IMR-90 (cell line): ENCODE data around the gene RPLP1. TPM values are rescaled to one million over a fixed set of nuclear protein-coding genes. Genes with fewer than 3 reads are reported as not detected.

Experiments
- ATAC-seq: fragments of 200-7000 bp; cut with Tn5 transposase; 2 replicates; pipeline ENCODE4 v1.9.1; 2020; ENCODE audit warnings: low read depth, mild to moderate bottlenecking, moderate library complexity
- BruUV-seq: library from RNA; stranded (reverse); fragments of 400-500 nt; replicated peaks from 2 replicates; lab custom pipeline; 2021; lab: Mats Ljungman, UMichigan
- CTCF ChIA-PET: fragments of 300-600 bp; formaldehyde crosslinking; extraction: SDS; loops from one replicate; lab custom pipeline; 2021; ENCODE audit warnings: antibody characterized with exemption; lab: Yijun Ruan, JAX
- POLR2A ChIA-PET: fragments of 300-600 bp; sonication (Branson Sonifier 250); formaldehyde crosslinking; loops from one replicate; lab custom pipeline; 2022; ENCODE audit warnings: antibody characterized with exemption; ENCODE audit not compliant: unreplicated experiment; lab: Charles Lee
- DNase-seq: peaks from one replicate; pipeline ENCODE4 v3.0.0; 2013
- H2AFZ ChIP-seq: replicated peaks from 2 replicates; pipeline ENCODE3; 2013; ENCODE audit warnings: low read length, mild to moderate bottlenecking; ENCODE audit not compliant: poor library complexity
- H2AK5ac ChIP-seq: 2 replicates; pipeline ENCODE4 v1.6.1; 2013; ENCODE audit warnings: low read depth, low read length, inconsistent platforms
- H2AK9ac ChIP-seq: replicated peaks from 2 replicates; pipeline ENCODE3; 2013; ENCODE audit warnings: mild to moderate bottlenecking, low read depth, low read length, moderate library complexity; ENCODE audit not compliant: poor library complexity
- H2BK120ac ChIP-seq: 2 replicates; pipeline ENCODE4 v1.6.1; 2013; ENCODE audit warnings: low read depth, low read length, inconsistent platforms
- H2BK15ac ChIP-seq: 3 replicates; pipeline ENCODE4 v1.6.1; 2013; ENCODE audit warnings: low read depth, low read length, inconsistent platforms
- H2BK20ac ChIP-seq: 2 replicates; pipeline ENCODE4 v1.6.1; 2013; ENCODE audit warnings: low read depth, mild to moderate bottlenecking, inconsistent platforms, low read length, moderate library complexity
- H2BK5ac ChIP-seq: 2 replicates; pipeline ENCODE4 v1.6.1; 2013; ENCODE audit warnings: mild to moderate bottlenecking, low read depth, low read length, inconsistent platforms; ENCODE audit not compliant: poor library complexity, severe bottlenecking
- H3K14ac ChIP-seq: replicated peaks from 2 replicates; pipeline ENCODE4 v1.6.1; 2013; ENCODE audit warnings: low read depth, low read length, inconsistent platforms
- H3K18ac ChIP-seq: 2 replicates; pipeline ENCODE4 v1.6.1; 2013; ENCODE audit warnings: low read depth, low read length, control low read depth
- H3K23ac ChIP-seq: 2 replicates; pipeline ENCODE4 v1.6.1; 2013; ENCODE audit warnings: low read depth, low read length, inconsistent platforms
- H3K27ac ChIP-seq: 2 replicates; pipeline ENCODE4 v1.5.1; 2013; ENCODE audit warnings: mild to moderate bottlenecking, control low read depth, low read length; ENCODE audit not compliant: insufficient read depth
- H3K27me3 ChIP-seq: 2 replicates; pipeline ENCODE4 v1.6.1; 2013; ENCODE audit warnings: low read length; ENCODE audit not compliant: control insufficient read depth, insufficient read depth
- H3K36me3 ChIP-seq: 2 replicates; pipeline ENCODE4 v1.6.1; 2013; ENCODE audit warnings: low read length, mixed read lengths; ENCODE audit not compliant: control insufficient read depth, insufficient read depth
- H3K4ac ChIP-seq: 2 replicates; pipeline ENCODE4 v1.6.1; 2013; ENCODE audit warnings: low read depth, low read length, inconsistent platforms
- H3K4me1 ChIP-seq: 2 replicates; pipeline ENCODE4 v1.6.1; 2013; ENCODE audit warnings: low read length, mixed read lengths; ENCODE audit not compliant: control insufficient read depth, insufficient read depth
- H3K4me2 ChIP-seq: 2 replicates; pipeline ENCODE4 v1.6.1; 2013; ENCODE audit warnings: low read depth, mild to moderate bottlenecking, control low read depth, low read length, moderate library complexity
- H3K4me3 ChIP-seq: 2 replicates; pipeline ENCODE4 v1.5.1; 2013; ENCODE audit warnings: low read depth, mild to moderate bottlenecking, control low read depth, low read length, moderate library complexity; ENCODE audit not compliant: insufficient read depth
- H3K56ac ChIP-seq: 2 replicates; pipeline ENCODE4 v1.6.1; 2013; ENCODE audit warnings: low read length, inconsistent platforms; ENCODE audit not compliant: insufficient read depth; ENCODE audit errors: extremely low read depth
- H3K79me1 ChIP-seq, 2 experiments: 2 replicates each; pipeline ENCODE4 v1.6.1; 2013; ENCODE audit warnings: low read length in 2 of 2, inconsistent platforms in 1 of 2, low read depth in 1 of 2
- H3K9ac ChIP-seq: 2 replicates; pipeline ENCODE4 v1.6.1; 2013; ENCODE audit warnings: low read depth, low read length, control low read depth
- H3K9me1 ChIP-seq: 2 replicates; pipeline ENCODE4 v1.6.1; 2013; ENCODE audit warnings: low read length, inconsistent platforms; ENCODE audit not compliant: insufficient read depth
- H3K9me3 ChIP-seq: 2 replicates; pipeline ENCODE4 v1.6.1; 2013; ENCODE audit warnings: low read length; ENCODE audit not compliant: control insufficient read depth, insufficient read depth
- H4K20me1 ChIP-seq: 2 replicates; pipeline ENCODE4 v1.6.1; 2013; ENCODE audit warnings: low read length, inconsistent platforms; ENCODE audit not compliant: insufficient read depth
- H4K5ac ChIP-seq: 2 replicates; pipeline ENCODE4 v1.6.1; 2013; ENCODE audit warnings: mild to moderate bottlenecking, low read depth, low read length, control low read depth
- H4K8ac ChIP-seq, 2 experiments: 2 replicates each; pipeline ENCODE4 v1.6.1; 2013; ENCODE audit warnings: low read depth in 2 of 2, low read length in 2 of 2, control low read depth in 1 of 2, inconsistent platforms in 1 of 2
- H4K91ac ChIP-seq: 2 replicates; pipeline ENCODE4 v1.6.1; 2013; ENCODE audit warnings: low read depth, low read length, inconsistent platforms; ENCODE audit not compliant: insufficient read depth
- CEBPB ChIP-seq: IDR thresholded peaks from 2 replicates; pipeline ENCODE4 v1.6.1; 2012; ENCODE audit warnings: low read depth, low read length, improper control_type of control experiment
- CHD1 ChIP-seq: IDR thresholded peaks from 2 replicates; pipeline ENCODE4 v1.6.1; 2012; ENCODE audit warnings: low read depth, low read length, improper control_type of control experiment
- MAZ ChIP-seq: IDR thresholded peaks from 2 replicates; pipeline ENCODE4 v1.6.1; 2012; ENCODE audit warnings: low read depth, mild to moderate bottlenecking, low read length, improper control_type of control experiment, moderate library complexity, borderline replicate concordance
- NFE2L2 ChIP-seq: fragments of 150-350 bp; IDR thresholded peaks from 2 replicates; pipeline ENCODE4 v1.6.1; 2016; ENCODE audit warnings: low read depth, mild to moderate bottlenecking, low read length
- RAD21 ChIP-seq: IDR thresholded peaks from 2 replicates; pipeline ENCODE4 v1.6.1; 2012; ENCODE audit warnings: low read length, improper control_type of control experiment
- RCOR1 ChIP-seq: IDR thresholded peaks from 2 replicates; pipeline ENCODE4 v1.6.1; 2012; ENCODE audit warnings: mild to moderate bottlenecking, low read length, improper control_type of control experiment; ENCODE audit not compliant: insufficient replicate concordance
- USF2 ChIP-seq: fragments of 150-350 bp; IDR thresholded peaks from 2 replicates; pipeline ENCODE4 v1.6.1; 2017; ENCODE audit warnings: mild to moderate bottlenecking, antibody characterized with exemption, low read length, low read depth
- dilution Hi-C: fragments of 300-500 bp; cut with HindIII; formaldehyde crosslinking; loops from one replicate; pipeline ENCODE4 v1.14.3; 2018; ENCODE audit warnings: low sequenced_read_pairs; ENCODE audit not compliant: unreplicated experiment
- in situ Hi-C: fragments of 300-500 bp; cut with MboI; formaldehyde crosslinking; loops from 3 replicates; pipeline ENCODE4 v1.14.3; 2019; ENCODE audit warnings: low sequenced_read_pairs, inconsistent platforms, mixed read lengths
- intact Hi-C: fragments of 100-400 bp; cut with micrococcal nuclease; formaldehyde crosslinking; loops from 2 replicates; pipeline ENCODE4 v1.10.0; 2022
- polyA plus RNA-seq, 3 experiments: library from polyadenylated mRNA; depleted of rRNA; stranded (reverse); fragments of >200 nt; gene quantifications; 2 replicates each; pipeline ENCODE4 v1.2.3, GENCODE V29; 2012; ENCODE audit warnings: low replicate concordance in 1 of 3
- total RNA-seq: library from RNA; depleted of rRNA; stranded (reverse); fragments of >200 nt; gene quantifications from 2 replicates; pipeline ENCODE4 v1.2.3, GENCODE V29; 2012
- TF ChIP-seq, protein P1 (sequence below): conservative IDR thresholded peaks from 2 replicates; pipeline ENCODE4 v1.5.1; 2012; ENCODE audit warnings: mild to moderate bottlenecking, low read depth, low read length, improper control_type of control experiment

RPLP1 gene
- total and polyA plus RNA-seq, 2 of the 4 experiments (the other 2 are of a cell fraction), result 97.0 to 1,440 TPM

DNA sequence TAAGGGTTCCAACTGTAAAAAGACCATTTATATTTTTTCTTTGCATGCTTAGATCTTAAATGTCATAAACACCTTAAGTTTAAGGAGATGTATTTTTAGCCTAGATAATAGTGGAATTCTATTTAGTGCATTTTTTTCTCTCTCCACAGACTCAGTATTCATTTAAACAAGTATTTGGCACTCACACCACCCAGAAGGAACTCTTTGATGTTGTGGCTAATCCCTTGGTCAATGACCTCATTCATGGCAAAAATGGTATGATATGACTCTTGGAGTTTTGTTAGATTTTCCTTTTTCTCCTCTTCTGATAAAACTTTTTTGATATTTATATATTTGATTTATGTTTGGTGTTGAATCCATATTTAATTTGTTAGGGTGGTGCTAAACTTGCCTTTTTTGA is 31.1 kb upstream of the RPLP1 start:
- Histone ChIP-seq H3K4me2 (no peak overlapping the region), H3K9me1 (peaks cover 12% of the 10 kb centered on the region), H4K5ac (no peak overlapping the region), H4K8ac (no peak overlapping the region), H2BK120ac (no peak overlapping the region), H3K36me3 (peaks cover 7% of the 10 kb centered on the region; the same call in 1 of the 2 replicates), H3K4me3 (no peak overlapping the region), H3K4ac (no peak overlapping the region), H2BK15ac (0 out of 3 replicates have a peak overlapping the region, but pooled peaks have one; percentile 59), H3K4me1 (peaks cover 11% of the 10 kb centered on the region), H3K9ac (no peak overlapping the region), H3K18ac (no peak overlapping the region), H3K23ac (no peak overlapping the region), H3K14ac (no peak overlapping the region), H4K91ac (no peak overlapping the region), H2BK5ac (peak overlapping the region; percentile 54), H3K79me1 (peaks cover 49 to 64% of the 10 kb centered on the region in 2 experiments), H3K56ac (no peak overlapping the region), H2AK9ac (no peak overlapping the region), H4K20me1 (no peaks in the 10 kb centered on the region), H2AFZ (no peak overlapping the region), H3K9me3 (no peaks in the 10 kb centered on the region), H2BK20ac (no peak overlapping the region), H3K27me3 (no peaks in the 10 kb centered on the region), H2AK5ac (no peak overlapping the region), H3K27ac (no peak overlapping the region)
- intact Hi-C loops, result no loop called here
- BruUV-seq, result no TSS peak
- DNase-seq (peak; percentile 21), ATAC-seq (no peak)
- in situ Hi-C loops, result no loop called here
- ChIA-PET CTCF (interaction anchor here (0.7 to 1.2 kb wide), 2 partner anchors 10 to 27 kb away, joined by 6 to 9 read pairs; no protein-coding TSS in a partner anchor), POLR2A (no interaction called here)
- dilution Hi-C loops, result no loop called here
- TF ChIP-seq RAD21 (no peak), CHD1 (no peak), CEBPB (no peak), MAZ (no peak), USF2 (no peak), RCOR1 (no peak), NFE2L2 (no peak)
- TF ChIP-seq, protein P1, sequence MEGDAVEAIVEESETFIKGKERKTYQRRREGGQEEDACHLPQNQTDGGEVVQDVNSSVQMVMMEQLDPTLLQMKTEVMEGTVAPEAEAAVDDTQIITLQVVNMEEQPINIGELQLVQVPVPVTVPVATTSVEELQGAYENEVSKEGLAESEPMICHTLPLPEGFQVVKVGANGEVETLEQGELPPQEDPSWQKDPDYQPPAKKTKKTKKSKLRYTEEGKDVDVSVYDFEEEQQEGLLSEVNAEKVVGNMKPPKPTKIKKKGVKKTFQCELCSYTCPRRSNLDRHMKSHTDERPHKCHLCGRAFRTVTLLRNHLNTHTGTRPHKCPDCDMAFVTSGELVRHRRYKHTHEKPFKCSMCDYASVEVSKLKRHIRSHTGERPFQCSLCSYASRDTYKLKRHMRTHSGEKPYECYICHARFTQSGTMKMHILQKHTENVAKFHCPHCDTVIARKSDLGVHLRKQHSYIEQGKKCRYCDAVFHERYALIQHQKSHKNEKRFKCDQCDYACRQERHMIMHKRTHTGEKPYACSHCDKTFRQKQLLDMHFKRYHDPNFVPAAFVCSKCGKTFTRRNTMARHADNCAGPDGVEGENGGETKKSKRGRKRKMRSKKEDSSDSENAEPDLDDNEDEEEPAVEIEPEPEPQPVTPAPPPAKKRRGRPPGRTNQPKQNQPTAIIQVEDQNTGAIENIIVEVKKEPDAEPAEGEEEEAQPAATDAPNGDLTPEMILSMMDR, result no peak
